GM12891 (cell line): ENCODE results near the gene ORMDL2.

Experiments used
- POLR2A ChIP-seq: IDR thresholded peaks from 2 replicates; pipeline ENCODE4 v1.6.1; 2011; ENCODE audit warnings: low read depth, low read length, control low read depth
- POLR2AphosphoS5 ChIP-seq: IDR thresholded peaks from 2 replicates; pipeline ENCODE4 v1.6.1; 2011; ENCODE audit warnings: low read depth, low read length, control low read depth

- TF ChIP-seq POLR2AphosphoS5 = no peak
- no peak for TF ChIP-seq POLR2A
Observed at GRCh38 chr12:55789171-55789570, 28.7 kb upstream of the ORMDL2 start.
